GM15510 (cell line): ENCODE results near the gene NCS1.

Source experiments
- POLR2A ChIP-seq: IDR thresholded peaks from 3 replicates; pipeline ENCODE4 v1.6.1; 2011; ENCODE audit warnings: borderline replicate concordance; ENCODE audit not compliant: insufficient read length; ENCODE audit errors: extremely low read depth

Gene NCS1

GRCh38 chr9:130230631-130231030 lies 58.4 kb downstream of the NCS1 start:
- no peak for TF ChIP-seq POLR2A

DNA sequence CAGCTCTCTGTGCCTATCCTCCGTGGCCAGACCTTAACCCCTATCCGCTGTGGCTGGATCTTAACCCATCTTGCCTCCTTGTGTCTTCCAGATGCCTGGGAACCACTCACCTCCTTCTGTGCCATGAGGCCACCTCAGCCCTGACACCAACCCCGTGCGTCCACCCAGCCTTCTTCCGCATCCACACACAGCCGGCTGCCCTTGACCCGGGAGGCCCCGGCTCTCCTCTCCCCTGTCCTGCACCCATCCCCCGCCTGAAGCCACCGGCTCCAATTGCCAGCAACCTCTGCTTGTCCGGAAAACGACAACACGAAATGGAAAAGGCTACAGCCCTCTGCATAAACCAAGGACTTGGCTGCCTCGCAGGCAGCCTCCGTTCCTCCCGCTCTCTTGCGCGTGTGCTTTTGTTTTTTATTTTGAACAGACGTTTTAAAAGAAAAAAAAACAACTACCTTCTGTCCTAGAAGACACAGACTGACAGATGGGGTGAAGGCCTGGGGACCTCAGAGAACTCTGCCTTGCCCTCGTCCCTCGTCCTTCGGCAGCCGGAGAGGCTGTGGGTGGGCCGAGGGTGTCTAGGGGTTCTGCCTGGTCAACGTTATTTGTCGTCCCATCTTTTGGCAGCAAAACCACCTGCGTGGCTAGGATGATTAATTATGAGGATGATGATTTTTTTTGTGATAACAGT lies 60.8 kb downstream of the NCS1 start:
- no peak for TF ChIP-seq POLR2A

DNA sequence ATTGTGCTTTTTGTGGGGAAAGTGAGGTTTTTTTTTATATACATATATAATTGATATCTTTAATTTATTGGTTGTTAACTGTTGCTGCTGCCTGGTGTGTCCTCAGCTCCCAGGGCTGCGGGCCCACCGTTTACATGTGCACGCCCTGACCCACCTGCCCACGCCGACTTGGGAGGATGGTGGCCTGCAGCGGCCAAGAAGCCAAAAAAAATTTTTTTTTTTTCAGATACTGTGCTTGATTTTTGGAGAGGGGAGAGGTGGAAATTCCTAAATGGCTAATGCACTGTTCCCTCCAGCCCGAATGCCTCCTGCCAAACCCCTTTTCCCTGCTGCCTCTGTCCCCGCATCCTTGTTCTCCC lies 61.4 kb downstream of the NCS1 start:
- TF ChIP-seq POLR2A, result no peak

- no peak for TF ChIP-seq POLR2A
These were observed 62.4 kb downstream of the NCS1 start for GRCh38 chr9:130234340-130235260.

- TF ChIP-seq POLR2A, result no peak
These were observed 63.6 kb downstream of the NCS1 start for GRCh38 chr9:130235558-130236435.

DNA sequence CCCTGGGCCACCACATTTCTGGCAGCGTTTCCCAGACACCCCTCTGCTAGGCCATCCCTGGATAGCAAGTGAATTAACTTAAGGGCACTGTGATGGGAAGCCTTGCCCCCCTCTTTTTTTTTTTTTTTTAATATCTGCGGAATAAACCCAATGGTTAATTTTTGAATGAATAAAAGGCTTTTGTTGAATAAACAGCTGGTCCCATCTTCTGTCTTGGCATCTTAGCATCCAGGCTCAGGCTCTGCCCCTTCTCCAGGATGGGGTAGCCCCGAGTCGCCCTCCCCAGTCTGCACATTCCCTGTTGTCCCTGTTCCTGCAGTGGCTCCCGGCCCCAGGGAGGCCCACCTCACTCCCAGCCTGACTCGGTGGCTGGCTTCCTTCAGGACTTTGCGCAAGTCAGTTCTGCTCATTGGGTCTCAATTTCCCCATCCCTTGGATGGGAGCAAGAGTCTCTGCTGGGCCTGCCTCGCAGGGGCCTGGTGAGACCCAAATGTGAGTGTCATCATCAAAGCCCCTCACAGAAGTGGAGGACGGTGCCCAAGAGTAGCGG lies 64.3 kb downstream of the NCS1 start:
- no peak for TF ChIP-seq POLR2A

- no peak for TF ChIP-seq POLR2A
These were observed 64.9 kb downstream of the NCS1 start for GRCh38 chr9:130237076-130237475.

DNA sequence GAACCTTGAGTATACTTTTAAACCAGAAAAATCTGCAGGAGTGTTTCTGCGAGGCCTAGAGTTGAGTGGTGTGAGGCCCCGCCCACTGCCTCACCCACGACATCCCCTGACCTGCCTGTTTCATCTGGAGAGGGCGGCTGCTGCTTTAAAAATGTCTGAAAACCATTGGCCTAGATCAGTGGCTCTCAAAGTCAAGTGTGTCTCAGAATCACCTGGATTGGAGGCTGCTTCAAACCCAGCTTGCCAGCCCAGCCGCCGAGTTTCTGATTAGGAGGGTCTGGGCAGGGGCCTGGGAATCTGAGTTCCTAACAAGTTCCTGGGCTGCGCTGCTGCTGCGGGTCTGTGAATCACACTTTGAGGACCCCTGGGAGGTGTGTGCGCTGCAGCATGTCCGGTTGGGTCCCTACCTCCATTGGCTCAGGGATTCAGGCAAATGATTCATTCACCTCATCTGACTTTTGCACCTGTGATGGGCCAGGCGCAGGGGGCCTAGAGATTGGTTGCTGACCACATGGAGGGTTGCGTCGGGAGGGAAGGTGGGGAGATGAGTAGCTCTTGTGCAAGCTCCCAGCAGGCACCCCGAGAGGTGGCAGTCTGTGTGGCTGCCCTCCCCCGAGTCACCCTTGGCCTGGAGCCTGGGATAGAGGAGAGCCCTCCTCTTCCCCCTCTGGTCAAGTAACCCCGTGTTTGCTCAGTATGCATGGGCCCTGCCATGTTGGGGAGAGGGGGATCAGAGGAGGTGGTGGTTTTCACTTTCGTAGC lies 65.7 kb downstream of the NCS1 start:
- TF ChIP-seq POLR2A, result no peak

GRCh38 chr9:130239363-130239695 lies 67.1 kb downstream of the NCS1 start:
- no peak for TF ChIP-seq POLR2A

GRCh38 chr9:130239741-130240241 lies 67.6 kb downstream of the NCS1 start:
- no peak for TF ChIP-seq POLR2A

GRCh38 chr9:130240410-130241197 lies 68.4 kb downstream of the NCS1 start:
- no peak for TF ChIP-seq POLR2A

GRCh38 chr9:130241198-130241535 lies 69.0 kb downstream of the NCS1 start:
- TF ChIP-seq POLR2A, result no peak

DNA sequence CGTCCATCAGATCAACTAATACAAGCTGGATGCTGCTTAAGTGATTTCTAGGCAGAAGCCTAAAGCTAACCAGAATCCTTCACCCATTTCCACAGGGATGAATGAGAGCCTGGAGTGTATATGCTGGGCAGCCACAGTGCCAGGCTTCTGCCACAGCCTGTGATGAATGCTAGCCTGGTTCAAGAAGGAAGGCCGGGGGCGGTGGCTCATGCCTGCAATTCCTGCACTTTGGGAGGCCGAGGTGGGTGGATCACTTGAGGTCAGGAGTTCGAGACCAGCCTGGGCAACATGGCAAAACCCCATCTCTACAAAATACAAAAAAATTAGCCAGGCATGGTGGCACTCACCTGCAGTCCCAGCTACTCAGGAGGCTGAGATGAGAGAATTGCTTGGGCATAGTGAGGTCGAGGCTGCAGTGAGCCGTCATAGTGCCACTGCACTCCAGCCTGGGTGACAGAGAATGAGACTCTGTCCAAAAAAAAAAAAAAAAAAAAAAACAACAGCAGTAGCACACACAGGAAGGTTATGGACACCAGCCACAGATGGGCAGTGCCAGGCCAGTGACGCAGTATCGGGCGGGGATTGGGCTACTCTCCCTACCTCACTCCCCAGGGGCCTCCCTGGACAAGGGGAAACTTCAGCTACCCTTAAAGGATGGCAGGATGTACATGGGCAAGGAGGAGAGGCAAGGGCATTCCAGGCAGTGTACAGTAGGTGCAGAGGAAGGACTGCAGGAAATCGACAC lies 70.2 kb downstream of the NCS1 start:
- TF ChIP-seq POLR2A, result no peak
